H1 (cell line): ENCODE results near the gene UBA5. TPM values are rescaled to one million over a fixed set of nuclear protein-coding genes. Genes with fewer than 3 reads are reported as not detected.

Source experiments
- CTCF ChIA-PET: fragments of 300-600 bp; sonication (Branson Sonifier 250); formaldehyde crosslinking; loops from one replicate; lab custom pipeline; 2021; ENCODE audit not compliant: partially characterized antibody; lab: Charles Lee
- POLR2A ChIA-PET: fragments of 300-600 bp; sonication (Branson Sonifier 250); formaldehyde crosslinking; loops from one replicate; lab custom pipeline; 2021; ENCODE audit warnings: inconsistent platforms; ENCODE audit not compliant: partially characterized antibody; lab: Charles Lee
- DNase-seq, 2 experiments: peaks; one replicate each; pipeline versions ENCODE4 v3.0.0 to v3.0.0-alpha.2; 2010 to 2022; ENCODE audit warnings: low spot score in 2 of 2, low read depth in 1 of 2, mixed read lengths in 1 of 2
- FAIRE-seq: peaks from 2 replicates; lab custom pipeline; 2011; peaks lifted over from hg19 to GRCh38; lab: Jason Lieb, UNC
- H2AFZ ChIP-seq: 2 replicates; pipeline ENCODE4 v1.8.1; 2012; ENCODE audit warnings: low read length, inconsistent platforms
- H2AK5ac ChIP-seq: 2 replicates; pipeline ENCODE4 v1.6.1; 2013; ENCODE audit warnings: low read depth, low read length
- H2BK120ac ChIP-seq: replicated peaks from 2 replicates; pipeline ENCODE3; 2013; ENCODE audit warnings: low read depth, low read length, inconsistent platforms
- H2BK12ac ChIP-seq: 2 replicates; pipeline ENCODE4 v1.6.1; 2013; ENCODE audit warnings: low read depth, low read length
- H2BK15ac ChIP-seq: 2 replicates; pipeline ENCODE4 v1.6.1; 2013; ENCODE audit warnings: low read length
- H2BK20ac ChIP-seq: 2 replicates; pipeline ENCODE4 v1.6.1; 2013; ENCODE audit warnings: low read length
- H2BK5ac ChIP-seq: 2 replicates; pipeline ENCODE4 v1.6.1; 2013; ENCODE audit warnings: low read depth, low read length
- H3K14ac ChIP-seq: 2 replicates; pipeline ENCODE4 v1.6.1; 2013; ENCODE audit warnings: inconsistent platforms; ENCODE audit not compliant: insufficient read length
- H3K18ac ChIP-seq: 2 replicates; pipeline ENCODE4 v1.6.1; 2013; ENCODE audit warnings: low read length; ENCODE audit errors: extremely low read depth
- H3K23ac ChIP-seq: 2 replicates; pipeline ENCODE4 v1.6.1; 2013; ENCODE audit warnings: inconsistent platforms; ENCODE audit not compliant: insufficient read length
- H3K23me2 ChIP-seq: 2 replicates; pipeline ENCODE4 v1.6.1; 2013; ENCODE audit warnings: low read depth, low read length
- H3K27ac ChIP-seq: 2 replicates; pipeline ENCODE4 v1.6.1; 2011; ENCODE audit warnings: low read depth, low read length, inconsistent platforms
- H3K27me3 ChIP-seq, 4 experiments: replicated peaks in 1 of 4; 1 replicate in 1 of 4; 2 replicates in 3 of 4; pipeline versions ENCODE4 v1.6.1 to v1.8.1; 2011 to 2013; ENCODE audit warnings: low read length in 3 of 4, mild to moderate bottlenecking in 3 of 4, inconsistent platforms in 2 of 4, mixed read lengths in 2 of 4, moderate library complexity in 1 of 4; ENCODE audit not compliant: control insufficient read depth in 3 of 4, insufficient read depth in 3 of 4; ENCODE audit errors: extremely low read depth in 1 of 4
- H3K36me3 ChIP-seq, 4 experiments: 2 replicates each; pipeline versions ENCODE4 v1.6.1 to v1.8.1; 2011 to 2013; ENCODE audit warnings: mild to moderate bottlenecking in 4 of 4, low read length in 3 of 4, moderate library complexity in 2 of 4, control low read depth in 1 of 4, inconsistent platforms in 1 of 4; ENCODE audit not compliant: insufficient read depth in 4 of 4, control insufficient read depth in 2 of 4
- H3K4ac ChIP-seq: replicated peaks from 2 replicates; pipeline ENCODE3; 2013; ENCODE audit warnings: low read length, low read depth, mixed read lengths, inconsistent platforms; ENCODE audit not compliant: insufficient read length
- H3K4me1 ChIP-seq, 4 experiments: replicated peaks in 1 of 4; 1 replicate in 1 of 4; 2 replicates in 3 of 4; pipeline versions ENCODE4 v1.6.1 to v1.8.1; 2011 to 2013; ENCODE audit warnings: low read length in 3 of 4, inconsistent platforms in 2 of 4, mixed read lengths in 1 of 4; ENCODE audit not compliant: insufficient read depth in 4 of 4, control insufficient read depth in 3 of 4
- H3K4me2 ChIP-seq, 2 experiments: 2 replicates each; pipeline versions ENCODE4 v1.6.1 to v1.8.1; 2011 to 2013; ENCODE audit warnings: low read depth in 2 of 2, low read length in 2 of 2, control low read depth in 1 of 2, inconsistent platforms in 1 of 2, mild to moderate bottlenecking in 1 of 2; ENCODE audit not compliant: insufficient read depth in 1 of 2
- H3K4me3 ChIP-seq, 4 experiments: fragments of 200-600, 300-600 bp in 1 of 4; sonication (generic), shearing (Covaris generic), sonication (Bioruptor Twin) in 1 of 4; 2 replicates each; pipeline versions ENCODE4 v1.5.1 to v1.8.1; 2011 to 2016; ENCODE audit warnings: low read length in 4 of 4, low read depth in 3 of 4, control low read depth in 2 of 4, inconsistent platforms in 2 of 4, mild to moderate bottlenecking in 2 of 4, mixed read lengths in 1 of 4, moderate library complexity in 1 of 4; ENCODE audit not compliant: insufficient read depth in 2 of 4; ENCODE audit errors: extremely low read depth in 1 of 4
- H3K56ac ChIP-seq: replicated peaks from 2 replicates; pipeline ENCODE3; 2013; ENCODE audit warnings: low read depth, mild to moderate bottlenecking, mixed read lengths, low read length, inconsistent platforms; ENCODE audit not compliant: insufficient read length
- H3K79me1 ChIP-seq: 2 replicates; pipeline ENCODE4 v1.6.1; 2013; ENCODE audit warnings: low read depth, low read length, control low read depth
- H3K79me2 ChIP-seq, 2 experiments: 2 replicates each; pipeline versions ENCODE4 v1.6.1 to v1.8.1; 2012 to 2013; ENCODE audit warnings: low read length in 2 of 2, mild to moderate bottlenecking in 2 of 2, inconsistent platforms in 1 of 2; ENCODE audit not compliant: insufficient read depth in 2 of 2, control insufficient read depth in 1 of 2
- H3K9ac ChIP-seq, 4 experiments: replicated peaks in 1 of 4; 1 replicate in 1 of 4; 2 replicates in 3 of 4; pipeline versions ENCODE4 v1.6.1 to v1.8.1; 2011 to 2013; ENCODE audit warnings: low read depth in 3 of 4, low read length in 3 of 4, control low read depth in 2 of 4, mild to moderate bottlenecking in 2 of 4, moderate library complexity in 2 of 4, inconsistent platforms in 1 of 4; ENCODE audit errors: extremely low read depth in 1 of 4
- H3K9me3 ChIP-seq, 2 experiments: 2 replicates each; pipeline versions ENCODE4 v1.6.1 to v1.8.1; 2012 to 2013; ENCODE audit warnings: mild to moderate bottlenecking in 2 of 2, moderate library complexity in 2 of 2, control low read depth in 1 of 2, inconsistent platforms in 1 of 2, low read depth in 1 of 2, low read length in 1 of 2, mixed read lengths in 1 of 2; ENCODE audit not compliant: insufficient read depth in 2 of 2
- H4K20me1 ChIP-seq, 2 experiments: replicated peaks in 1 of 2; 2 replicates each; pipeline versions ENCODE3 to v1.8.1; 2011 to 2013; ENCODE audit warnings: inconsistent platforms in 2 of 2, low read length in 2 of 2, mild to moderate bottlenecking in 1 of 2; ENCODE audit not compliant: insufficient read depth in 2 of 2, control insufficient read depth in 1 of 2
- H4K5ac ChIP-seq: 2 replicates; pipeline ENCODE4 v1.6.1; 2013; ENCODE audit warnings: low read length, low read depth, mixed read lengths, inconsistent platforms; ENCODE audit not compliant: insufficient read length
- H4K8ac ChIP-seq: 2 replicates; pipeline ENCODE4 v1.8.0; 2013; ENCODE audit warnings: mild to moderate bottlenecking, moderate library complexity, low read length, inconsistent platforms; ENCODE audit not compliant: insufficient read depth; ENCODE audit errors: extremely low read depth
- H4K91ac ChIP-seq: replicated peaks from 2 replicates; pipeline ENCODE3; 2013; ENCODE audit warnings: low read length, mixed read lengths, inconsistent platforms; ENCODE audit not compliant: insufficient read length
- CEBPB ChIP-seq: IDR thresholded peaks from 2 replicates; pipeline ENCODE4 v1.6.1; 2012; ENCODE audit warnings: low read depth, low read length
- EGR1 ChIP-seq: IDR thresholded peaks from 2 replicates; pipeline ENCODE4 v1.6.1; 2011; ENCODE audit warnings: low read depth, low read length, borderline replicate concordance
- GABPA ChIP-seq: IDR thresholded peaks from 2 replicates; pipeline ENCODE4 v1.6.1; 2011; ENCODE audit warnings: mild to moderate bottlenecking, low read length, moderate library complexity, borderline replicate concordance; ENCODE audit not compliant: insufficient read depth
- HDAC2 ChIP-seq, 2 experiments: fragments of 300-600 bp in 1 of 2; sonication (generic) in 1 of 2; IDR thresholded peaks; 2 replicates each; pipeline ENCODE4 v1.6.1; 2011 to 2012; ENCODE audit warnings: low read depth in 2 of 2, low read length in 2 of 2, mild to moderate bottlenecking in 2 of 2, moderate library complexity in 2 of 2, borderline replicate concordance in 1 of 2, inconsistent platforms in 1 of 2
- KDM4A ChIP-seq: IDR thresholded peaks from one replicate; pipeline ENCODE4 v1.7.1; 2012; ENCODE audit warnings: low read depth, mild to moderate bottlenecking, moderate library complexity, low read length, inconsistent platforms; ENCODE audit not compliant: severe bottlenecking
- MAFK ChIP-seq: IDR thresholded peaks from 2 replicates; pipeline ENCODE4 v1.6.1; 2012; ENCODE audit warnings: low read depth, mild to moderate bottlenecking, improper control_type of control experiment, low read length
- MAX ChIP-seq: IDR thresholded peaks from 2 replicates; pipeline ENCODE4 v1.6.1; 2012; ENCODE audit warnings: inconsistent platforms
- POU5F1 ChIP-seq: IDR thresholded peaks from 2 replicates; pipeline ENCODE4 v1.6.1; 2011; ENCODE audit warnings: low read depth, mild to moderate bottlenecking, low read length, moderate library complexity
- RFX5 ChIP-seq: IDR thresholded peaks from 2 replicates; pipeline ENCODE4 v1.6.1; 2011; ENCODE audit warnings: low read depth, low read length, improper control_type of control experiment, borderline replicate concordance
- RXRA ChIP-seq: IDR thresholded peaks from 2 replicates; pipeline ENCODE4 v1.6.1; 2011; ENCODE audit warnings: low read depth, mild to moderate bottlenecking, low read length, moderate library complexity; ENCODE audit not compliant: insufficient read depth
- SIX5 ChIP-seq: IDR thresholded peaks from 2 replicates; pipeline ENCODE4 v1.6.1; 2011; ENCODE audit warnings: mild to moderate bottlenecking, low read depth, low read length
- TAF1 ChIP-seq: IDR thresholded peaks from 2 replicates; pipeline ENCODE4 v1.6.1; 2011; ENCODE audit warnings: mild to moderate bottlenecking, low read depth, low read length
- TAF7 ChIP-seq: optimal IDR thresholded peaks from 2 replicates; pipeline ENCODE3; 2011; ENCODE audit warnings: low read depth, mild to moderate bottlenecking, inconsistent platforms, low read length, moderate library complexity, borderline replicate concordance
- YY1 ChIP-seq: IDR thresholded peaks from 2 replicates; pipeline ENCODE4 v1.6.1; 2011; ENCODE audit warnings: low read depth, mild to moderate bottlenecking, low read length
- polyA plus RNA-seq, 7 experiments: library from polyadenylated mRNA; depleted of rRNA in 3 of 7; stranded (reverse) in 5 of 7; unstranded in 2 of 7; fragments of >200 nt in 5 of 7; fragments of 200-250 nt in 2 of 7; gene quantifications; 1 replicate in 5 of 7; 2 replicates in 1 of 7; 4 replicates in 1 of 7; pipeline versions ENCODE4 v1.2.1 to v1.2.3, GENCODE V29; 2011 to 2013; ENCODE audit warnings: missing spikeins in 2 of 7, mixed read lengths in 2 of 7
- total RNA-seq: library from RNA; stranded (reverse); fragmentation: NEBNext Ultra II Directional; extraction: Animal tissue kit (Norgen Biotek cat#: 25700); gene quantifications from 2 replicates; pipeline ENCODE4 v1.2.1, GENCODE V29; 2021

The UBA5 gene
- total and polyA plus RNA-seq, 2 of the 8 experiments (the other 6 are each of a cell fraction or from before 2014, with no cell fraction given): 11.0 to 28.0 TPM

DNA sequence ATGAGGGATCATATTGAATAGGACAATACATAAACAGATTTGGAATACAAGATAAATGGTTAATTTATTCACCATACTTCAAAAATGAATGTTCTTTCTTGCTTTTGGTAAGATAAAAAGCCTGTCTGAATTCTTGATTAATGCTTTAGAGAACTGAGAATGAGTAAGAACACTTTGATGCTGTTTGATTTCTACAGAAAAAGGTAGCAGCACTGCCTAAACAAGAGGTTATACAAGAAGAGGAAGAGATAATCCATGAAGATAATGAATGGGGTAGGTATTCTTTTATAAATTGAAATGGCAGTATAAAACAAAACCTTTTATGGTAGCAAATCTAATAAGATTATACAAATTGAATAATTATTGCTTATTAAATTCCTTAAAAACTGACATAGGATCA lies 15.3 kb downstream of the UBA5 start:
- no peak overlapping the region for H3K56ac ChIP-seq
- POLR2A ChIA-PET: no interaction called here
- CTCF ChIA-PET: interaction anchor here (1.7 kb wide), 1 partner anchor 14 kb away, joined by 3 read pairs; no protein-coding TSS in a partner anchor
- no peak overlapping the region for H3K4ac ChIP-seq
- no peak overlapping the region for H3K9ac ChIP-seq
- H2BK5ac ChIP-seq: no peak overlapping the region
- no peak overlapping the region for H3K23ac ChIP-seq
- no peak overlapping the region for H2BK12ac ChIP-seq
- H2BK20ac ChIP-seq: no peak overlapping the region
- DNase-seq (no peak), FAIRE-seq (no peak)
- peaks cover 0 to 68% (median 13%) of the 10 kb centered on the region in 4 experiments; a peak in 6 of 8 replicates for H3K36me3 ChIP-seq
- no peak overlapping the region for H4K8ac ChIP-seq
- no peak for TF ChIP-seq RFX5
- no peak for TF ChIP-seq TAF7
- no peak for TF ChIP-seq TAF1
- no peak for TF ChIP-seq MAX
- TF ChIP-seq POU5F1: no peak
- no peak for TF ChIP-seq CEBPB
- no peak for TF ChIP-seq EGR1
- no peak for TF ChIP-seq MAFK
- no peak for TF ChIP-seq SIX5
- no peak for TF ChIP-seq GABPA
- TF ChIP-seq RXRA: no peak
- no peak for TF ChIP-seq KDM4A
- no peak for TF ChIP-seq HDAC2 (IDR thresholded peaks at IDR 0.05; ENCODE audit: borderline replicate concordance in 1 of 2, low read depth in 2 of 2, low read length in 2 of 2)
- TF ChIP-seq YY1: no peak
- TF ChIP-seq, all 59 proteins: peak for 0
- Histone ChIP-seq H4K91ac (no peak overlapping the region), H3K4me2 (no peak overlapping the region), H2AK5ac (no peak overlapping the region), H3K4me1 (no peaks in the 10 kb centered on the region), H3K27me3 (no peaks in the 10 kb centered on the region), H3K4me3 (no peak overlapping the region), H2BK15ac (no peak overlapping the region), H3K14ac (no peak overlapping the region), H3K23me2 (no peaks in the 10 kb centered on the region), H4K5ac (no peak overlapping the region), H2BK120ac (no peak overlapping the region), H4K20me1 (no peaks in the 10 kb centered on the region), H3K27ac (no peak overlapping the region), H3K18ac (no peak overlapping the region), H2AFZ (no peak overlapping the region), H3K79me1 (no peaks in the 10 kb centered on the region), H3K79me2 (no peaks in the 10 kb centered on the region), H3K9me3 (no peaks in the 10 kb centered on the region)
